DND-41 (cell line): ENCODE measurements around the gene NUBPL.

Experiments
- ATAC-seq: fragments of 200-7000 bp; cut with Tn5 transposase; 3 replicates; pipeline ENCODE4 v1.9.1; 2021; ENCODE audit warnings: low read depth; ENCODE audit not compliant: insufficient read depth
- DNase-seq: peaks from one replicate; pipeline ENCODE4 v3.0.0-alpha.2; 2020
- H2AFZ ChIP-seq: 2 replicates; pipeline ENCODE4 v1.6.0; 2012; ENCODE audit warnings: low read depth, low read length
- H3K27ac ChIP-seq: 2 replicates; pipeline ENCODE4 v1.5.1; 2012; ENCODE audit warnings: low read length, inconsistent platforms
- H3K27me3 ChIP-seq: fragments of 200-600 bp; sonication (generic); 2 replicates; pipeline ENCODE4 v1.6.0; 2012; ENCODE audit warnings: low read length, mild to moderate bottlenecking, inconsistent platforms; ENCODE audit not compliant: insufficient read depth, poor library complexity
- H3K36me3 ChIP-seq: 2 replicates; pipeline ENCODE4 v1.5.1; 2012; ENCODE audit warnings: low read length, inconsistent platforms; ENCODE audit not compliant: insufficient read depth
- H3K4me1 ChIP-seq: 2 replicates; pipeline ENCODE4 v1.5.1; 2012; ENCODE audit warnings: mild to moderate bottlenecking, low read length; ENCODE audit not compliant: insufficient read depth
- H3K4me2 ChIP-seq: 2 replicates; pipeline ENCODE4 v1.6.0; 2012; ENCODE audit warnings: mild to moderate bottlenecking, moderate library complexity, low read length, inconsistent platforms; ENCODE audit not compliant: insufficient read depth
- H3K4me3 ChIP-seq, 2 experiments: fragments of 200-600 bp in 1 of 2; shearing (Covaris generic) in 1 of 2; 2 replicates each; pipeline ENCODE4 v1.5.1; 2012 to 2016; ENCODE audit warnings: inconsistent platforms in 2 of 2, low read length in 2 of 2, mild to moderate bottlenecking in 2 of 2, low read depth in 1 of 2, moderate library complexity in 1 of 2
- H3K79me2 ChIP-seq: 2 replicates; pipeline ENCODE4 v1.6.0; 2012; ENCODE audit warnings: low read length, inconsistent platforms; ENCODE audit not compliant: insufficient read depth
- H3K9ac ChIP-seq: 2 replicates; pipeline ENCODE4 v1.6.0; 2012; ENCODE audit warnings: low read depth, mild to moderate bottlenecking, inconsistent platforms, low read length, moderate library complexity
- H3K9me3 ChIP-seq: 2 replicates; pipeline ENCODE4 v1.5.1; 2012; ENCODE audit warnings: low read length, moderate library complexity, mild to moderate bottlenecking, inconsistent platforms; ENCODE audit not compliant: insufficient read depth, severe bottlenecking
- H4K20me1 ChIP-seq: 2 replicates; pipeline ENCODE4 v1.6.0; 2012; ENCODE audit warnings: low read length; ENCODE audit not compliant: insufficient read depth
- CTCF ChIP-seq: IDR thresholded peaks from 2 replicates; pipeline ENCODE4 v1.5.1; 2012; ENCODE audit warnings: borderline replicate concordance, low read length, moderate library complexity, mild to moderate bottlenecking; ENCODE audit not compliant: poor library complexity, severe bottlenecking; ENCODE audit errors: extremely low read depth
- EZH2 ChIP-seq: IDR thresholded peaks from 3 replicates; pipeline ENCODE4 v1.6.1; 2012; ENCODE audit warnings: borderline replicate concordance, low read depth, mild to moderate bottlenecking, moderate library complexity, low read length, inconsistent platforms; ENCODE audit not compliant: severe bottlenecking

Gene NUBPL

DNA sequence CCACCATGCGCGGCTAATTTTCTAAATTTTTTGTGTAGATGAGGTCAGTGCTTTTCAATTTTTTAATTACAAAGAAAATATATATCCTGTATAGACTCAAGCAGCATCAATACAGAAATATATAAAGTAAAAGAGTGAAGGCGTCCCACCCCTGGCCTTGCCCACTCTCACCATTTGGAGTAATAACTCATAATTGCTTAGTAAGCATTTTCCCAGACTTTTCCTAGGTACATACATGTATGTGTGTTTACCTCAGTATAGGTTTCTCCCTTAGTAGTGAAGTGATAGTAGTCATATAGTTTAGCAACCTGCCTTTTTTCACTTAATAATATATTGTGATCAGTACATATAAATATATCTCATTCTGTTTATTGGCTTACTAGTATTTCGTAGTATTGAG, 200.1 kb downstream of the NUBPL start:
- TF ChIP-seq CTCF (no peak), EZH2 (no peak)
- ATAC-seq, result no peak
- no peaks in the 10 kb centered on the region for H3K79me2 ChIP-seq
- no peaks in the 10 kb centered on the region for H3K9me3 ChIP-seq
- no peak overlapping the region for H3K4me3 ChIP-seq
- no peak overlapping the region for H3K9ac ChIP-seq
- H3K4me2 ChIP-seq, result no peak overlapping the region
- H3K36me3 ChIP-seq, result no peaks in the 10 kb centered on the region
- no peak overlapping the region for H2AFZ ChIP-seq
- H3K4me1 ChIP-seq, result no peaks in the 10 kb centered on the region
- H4K20me1 ChIP-seq, result no peaks in the 10 kb centered on the region
- no peak for DNase-seq
- no peaks in the 10 kb centered on the region for H3K27me3 ChIP-seq
- H3K27ac ChIP-seq, result no peak overlapping the region

DNA sequence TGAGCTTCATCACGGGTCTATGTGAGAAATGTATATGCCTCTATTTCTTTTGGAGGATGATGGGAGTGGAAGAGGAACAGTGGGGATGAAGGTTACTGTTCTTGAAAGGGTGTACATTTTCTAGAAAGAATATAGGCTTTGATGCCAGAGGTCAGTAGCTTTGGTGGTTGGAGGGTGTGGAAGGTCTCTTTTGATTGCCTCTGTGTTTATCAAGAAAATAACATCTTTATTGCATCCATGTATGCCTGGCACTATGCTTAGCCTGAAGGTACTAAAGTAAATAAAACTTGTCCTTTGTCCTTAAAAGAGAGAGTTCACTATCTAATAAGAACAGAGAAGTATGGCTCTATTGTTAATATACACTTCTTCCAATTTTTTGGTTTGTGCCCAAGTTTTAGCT, 201.8 kb downstream of the NUBPL start:
- no peak overlapping the region for H3K9ac ChIP-seq
- no peak for DNase-seq
- no peak overlapping the region for H2AFZ ChIP-seq
- H3K79me2 ChIP-seq, result no peaks in the 10 kb centered on the region
- no peaks in the 10 kb centered on the region for H3K9me3 ChIP-seq
- H3K27me3 ChIP-seq, result no peaks in the 10 kb centered on the region
- H3K36me3 ChIP-seq, result no peaks in the 10 kb centered on the region
- H3K4me3 ChIP-seq, result no peak overlapping the region
- H3K4me1 ChIP-seq, result no peaks in the 10 kb centered on the region
- H4K20me1 ChIP-seq, result no peaks in the 10 kb centered on the region
- ATAC-seq, result no peak
- no peak overlapping the region for H3K4me2 ChIP-seq
- TF ChIP-seq CTCF (no peak), EZH2 (no peak)
- H3K27ac ChIP-seq, result no peak overlapping the region

DNA sequence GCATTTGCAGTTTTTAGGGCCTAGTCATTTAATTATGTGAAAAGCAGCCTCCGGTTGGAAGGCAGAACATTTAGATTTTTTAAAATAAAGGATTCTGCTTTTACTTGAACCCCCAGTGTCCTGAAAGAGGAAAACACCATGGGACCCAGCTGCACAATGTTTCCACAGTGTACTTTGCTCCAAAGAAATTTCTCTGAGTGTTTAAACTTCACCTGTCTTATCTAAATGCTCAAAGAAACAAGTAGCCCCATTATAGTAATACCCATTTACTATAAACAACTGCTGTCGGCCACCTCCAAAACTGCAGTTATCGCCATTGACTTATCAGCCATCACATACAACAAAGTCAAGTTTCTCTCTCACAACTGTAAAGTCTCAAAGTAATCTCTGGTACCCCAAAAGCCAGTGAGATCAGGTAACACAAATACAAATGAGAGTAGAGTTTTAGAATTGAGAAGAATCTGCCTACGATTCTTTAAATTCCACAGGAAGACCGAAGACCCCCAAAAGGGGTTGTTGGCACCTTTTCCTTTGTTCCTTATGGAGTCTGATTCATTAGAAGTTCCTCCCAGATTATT, 205.2 kb downstream of the NUBPL start:
- DNase-seq (no peak), ATAC-seq (no peak)
- H2AFZ ChIP-seq, result no peak overlapping the region
- TF ChIP-seq EZH2, result no peak
- TF ChIP-seq CTCF, result no peak
- no peaks in the 10 kb centered on the region for H3K36me3 ChIP-seq
- H3K4me2 ChIP-seq, result no peak overlapping the region
- H3K79me2 ChIP-seq, result no peaks in the 10 kb centered on the region
- no peak overlapping the region for H3K27ac ChIP-seq
- H3K4me3 ChIP-seq, result no peak overlapping the region
- H3K4me1 ChIP-seq, result no peaks in the 10 kb centered on the region
- no peaks in the 10 kb centered on the region for H3K9me3 ChIP-seq
- no peak overlapping the region for H3K9ac ChIP-seq
- no peaks in the 10 kb centered on the region for H4K20me1 ChIP-seq
- no peaks in the 10 kb centered on the region for H3K27me3 ChIP-seq

- ATAC-seq, result no peak
- Histone ChIP-seq H2AFZ (no peak overlapping the region), H3K9me3 (no peaks in the 10 kb centered on the region), H3K27ac (no peak overlapping the region), H3K79me2 (no peaks in the 10 kb centered on the region), H3K4me1 (no peaks in the 10 kb centered on the region), H3K27me3 (no peaks in the 10 kb centered on the region), H3K4me3 (no peak overlapping the region), H4K20me1 (no peaks in the 10 kb centered on the region), H3K4me2 (no peak overlapping the region), H3K36me3 (no peaks in the 10 kb centered on the region), H3K9ac (no peak overlapping the region)
- TF ChIP-seq EZH2 (no peak), CTCF (no peak)
- DNase-seq, result no peak
These were observed 207.2 kb downstream of the NUBPL start for GRCh38 chr14:31768355-31768754.
